Thymus (tissue), 11 donors: ENCODE results near the gene MESD. TPM values are rescaled to one million over a fixed set of nuclear protein-coding genes. Genes with fewer than 3 reads are reported as not detected.

Experiments
- DNase-seq, 9 donors: peaks; one replicate each; pipeline ENCODE4 v3.0.0-alpha.2; 2013; ENCODE audit warnings: low spot score in 9 of 9, low read depth in 6 of 9, missing footprints in 1 of 9
- H3K27ac ChIP-seq, 2 donors: one replicate each; pipeline ENCODE4 v1.5.1; 2013; ENCODE audit warnings: control low read depth in 1 of 2, low read depth in 1 of 2, low read length in 1 of 2, mild to moderate bottlenecking in 1 of 2, moderate library complexity in 1 of 2
- H3K27me3 ChIP-seq, 2 donors: one replicate each; pipeline ENCODE4 v1.5.1; 2013; ENCODE audit warnings: low read length in 1 of 2; ENCODE audit not compliant: control insufficient read depth in 2 of 2, insufficient read depth in 1 of 2
- H3K36me3 ChIP-seq, 2 donors: one replicate each; pipeline ENCODE4 v1.5.1; 2013; ENCODE audit warnings: low read length in 1 of 2, mild to moderate bottlenecking in 1 of 2, moderate library complexity in 1 of 2; ENCODE audit not compliant: control insufficient read depth in 2 of 2, insufficient read depth in 2 of 2
- H3K4me1 ChIP-seq, 2 donors: one replicate each; pipeline ENCODE4 v1.5.1; 2013; ENCODE audit warnings: low read length in 2 of 2; ENCODE audit not compliant: control insufficient read depth in 2 of 2, insufficient read depth in 2 of 2
- H3K4me3 ChIP-seq, 2 donors: one replicate each; pipeline ENCODE4 v1.5.1; 2013; ENCODE audit warnings: low read length in 2 of 2, control low read depth in 1 of 2, mild to moderate bottlenecking in 1 of 2
- H3K9me3 ChIP-seq, 2 donors: one replicate each; pipeline ENCODE4 v1.5.1; 2013; ENCODE audit warnings: low read length in 1 of 2, mild to moderate bottlenecking in 1 of 2; ENCODE audit not compliant: control insufficient read depth in 2 of 2, insufficient read depth in 1 of 2
- WGBS: extraction: QIAGEN DNeasy Blood & Tissue Kit; methylation state at CpG from one replicate; pipeline ENCODE4 v1.1.7; 2013; 5-methylcytosine and 5-hydroxymethylcytosine counted together
- polyA plus RNA-seq: library from polyadenylated mRNA; stranded (reverse); fragments of 200-250 nt; gene quantifications from one replicate; pipeline ENCODE4 v1.2.3, GENCODE V29; 2013
- total RNA-seq: library from RNA; stranded (reverse); fragments of 120-200 nt; gene quantifications from one replicate; pipeline ENCODE4 v1.2.4, GENCODE V29; 2013
- donor health status: healthy.

MESD gene
- total and polyA plus RNA-seq, 2 donors = 20.5 to 24.5 TPM

GRCh38 chr15:81030301-81030750 lies 40.7 kb upstream of the MESD start:
- no peak overlapping the region for H3K4me3 ChIP-seq
- H3K36me3 ChIP-seq = no peaks in the 10 kb centered on the region
- no peak overlapping the region for H3K27ac ChIP-seq
- no peaks in the 10 kb centered on the region for H3K9me3 ChIP-seq
- H3K4me1 ChIP-seq = no peaks in the 10 kb centered on the region
- 89% methylated on average over 3 of the region's 3 CpGs for WGBS
- DNase-seq = no peak
- no peaks in the 10 kb centered on the region for H3K27me3 ChIP-seq

GRCh38 chr15:81029414-81030300 lies 40.0 kb upstream of the MESD start:
- Histone ChIP-seq H3K4me1 (no peaks in the 10 kb centered on the region), H3K9me3 (no peaks in the 10 kb centered on the region), H3K4me3 (no peak overlapping the region), H3K27ac (no peak overlapping the region), H3K36me3 (no peaks in the 10 kb centered on the region), H3K27me3 (no peaks in the 10 kb centered on the region)
- 86% methylated on average over 3 of the region's 3 CpGs for WGBS
- no peak for DNase-seq

- Histone ChIP-seq H3K27ac (no peak overlapping the region), H3K27me3 (no peaks in the 10 kb centered on the region), H3K4me3 (no peak overlapping the region), H3K9me3 (no peaks in the 10 kb centered on the region), H3K4me1 (peaks cover 0 to 6% of the 10 kb centered on the region in 2 donors), H3K36me3 (no peaks in the 10 kb centered on the region)
- no peak for DNase-seq
- 98% methylated on average over 2 of the region's 2 CpGs for WGBS
Observed at GRCh38 chr15:81026836-81027599, 37.4 kb upstream of the MESD start.

- H3K4me3 ChIP-seq = no peak overlapping the region
- H3K27ac ChIP-seq = no peak overlapping the region
- H3K9me3 ChIP-seq = no peaks in the 10 kb centered on the region
- H3K36me3 ChIP-seq = no peaks in the 10 kb centered on the region
- DNase-seq = no peak
- peaks cover 0 to 6% of the 10 kb centered on the region in 2 donors for H3K4me1 ChIP-seq
- no peaks in the 10 kb centered on the region for H3K27me3 ChIP-seq
- WGBS = 97% methylated on average over 4 of the region's 4 CpGs
Observed at GRCh38 chr15:81025721-81026370, 36.2 kb upstream of the MESD start.

- 96% methylated on average over 8 of the region's 8 CpGs for WGBS
- DNase-seq = no peak
- Histone ChIP-seq H3K36me3 (no peaks in the 10 kb centered on the region), H3K27me3 (no peaks in the 10 kb centered on the region), H3K4me1 (peaks cover 0 to 6% of the 10 kb centered on the region in 2 donors), H3K4me3 (no peak overlapping the region), H3K27ac (no peak overlapping the region), H3K9me3 (no peaks in the 10 kb centered on the region)
Observed at GRCh38 chr15:81024936-81025335, 35.3 kb upstream of the MESD start.

- H3K27ac ChIP-seq = peak overlapping the region; percentile 6 to 7
- H3K4me3 ChIP-seq = no peak overlapping the region
- peak in 1 of 9 donors; percentile 24 for DNase-seq
- no peaks in the 10 kb centered on the region for H3K36me3 ChIP-seq
- WGBS = 78% methylated on average over 10 of the region's 10 CpGs
- H3K9me3 ChIP-seq = no peaks in the 10 kb centered on the region
- no peaks in the 10 kb centered on the region for H3K27me3 ChIP-seq
- peaks cover 0 to 6% of the 10 kb centered on the region in 2 donors for H3K4me1 ChIP-seq
Observed at GRCh38 chr15:81024265-81024872, 34.8 kb upstream of the MESD start.

GRCh38 chr15:81023483-81024264 lies 34.1 kb upstream of the MESD start:
- peak in 4 of 9 donors; percentile 3 to 36 (median 12) for DNase-seq
- Histone ChIP-seq H3K36me3 (no peaks in the 10 kb centered on the region), H3K27ac (peak overlapping the region in 1 of 2 donors; percentile 7), H3K27me3 (no peaks in the 10 kb centered on the region), H3K4me3 (no peak overlapping the region), H3K9me3 (no peaks in the 10 kb centered on the region), H3K4me1 (peaks cover 0 to 6% of the 10 kb centered on the region in 2 donors)
- WGBS = 55% methylated on average over 13 of the region's 13 CpGs

GRCh38 chr15:81021321-81021720 lies 31.7 kb upstream of the MESD start:
- Histone ChIP-seq H3K4me3 (no peak overlapping the region), H3K27me3 (no peaks in the 10 kb centered on the region), H3K36me3 (no peaks in the 10 kb centered on the region), H3K9me3 (no peaks in the 10 kb centered on the region), H3K4me1 (peaks cover 0 to 6% of the 10 kb centered on the region in 2 donors), H3K27ac (no peak overlapping the region)
- 99% methylated on average over 7 of the region's 7 CpGs for WGBS
- DNase-seq = no peak
